C4-2B (cell line): ENCODE results near the gene KCNK15.

ENCODE experiments used
- ZFX ChIP-seq: fragments of 450-650 bp; IDR thresholded peaks from 2 replicates; pipeline ENCODE4 v1.6.1; 2017
- TF ChIP-seq, protein P1 (sequence below): fragments of 450-650 bp; conservative IDR thresholded peaks from 2 replicates; pipeline ENCODE4 v1.5.1; 2017; ENCODE audit warnings: mild to moderate bottlenecking

DNA sequence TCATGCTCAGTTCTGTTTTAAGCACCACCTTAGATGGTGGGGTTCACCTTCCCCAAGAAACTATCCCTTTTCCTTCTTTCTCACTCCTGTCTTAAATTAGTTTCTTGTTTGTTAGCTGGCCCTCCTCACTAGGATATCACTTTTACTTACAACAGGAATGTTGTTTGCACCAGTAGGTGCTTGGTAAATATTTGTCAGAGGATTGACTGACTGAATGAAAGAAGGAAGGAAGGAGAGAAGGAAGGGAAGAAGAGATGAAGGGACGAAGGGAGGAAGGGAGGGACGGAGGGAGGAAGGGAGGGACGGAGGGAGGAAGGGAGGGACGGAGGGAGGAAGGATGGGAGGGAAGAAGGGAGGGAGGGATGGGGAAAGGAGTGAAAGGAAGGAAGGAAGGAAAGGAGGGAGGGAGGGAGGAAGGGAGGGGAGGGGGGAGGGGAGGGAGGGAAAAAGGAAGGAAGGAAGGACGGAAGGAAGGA, 505 bp upstream of the KCNK15 start:
- no peak for TF ChIP-seq ZFX
- TF ChIP-seq, protein P1, sequence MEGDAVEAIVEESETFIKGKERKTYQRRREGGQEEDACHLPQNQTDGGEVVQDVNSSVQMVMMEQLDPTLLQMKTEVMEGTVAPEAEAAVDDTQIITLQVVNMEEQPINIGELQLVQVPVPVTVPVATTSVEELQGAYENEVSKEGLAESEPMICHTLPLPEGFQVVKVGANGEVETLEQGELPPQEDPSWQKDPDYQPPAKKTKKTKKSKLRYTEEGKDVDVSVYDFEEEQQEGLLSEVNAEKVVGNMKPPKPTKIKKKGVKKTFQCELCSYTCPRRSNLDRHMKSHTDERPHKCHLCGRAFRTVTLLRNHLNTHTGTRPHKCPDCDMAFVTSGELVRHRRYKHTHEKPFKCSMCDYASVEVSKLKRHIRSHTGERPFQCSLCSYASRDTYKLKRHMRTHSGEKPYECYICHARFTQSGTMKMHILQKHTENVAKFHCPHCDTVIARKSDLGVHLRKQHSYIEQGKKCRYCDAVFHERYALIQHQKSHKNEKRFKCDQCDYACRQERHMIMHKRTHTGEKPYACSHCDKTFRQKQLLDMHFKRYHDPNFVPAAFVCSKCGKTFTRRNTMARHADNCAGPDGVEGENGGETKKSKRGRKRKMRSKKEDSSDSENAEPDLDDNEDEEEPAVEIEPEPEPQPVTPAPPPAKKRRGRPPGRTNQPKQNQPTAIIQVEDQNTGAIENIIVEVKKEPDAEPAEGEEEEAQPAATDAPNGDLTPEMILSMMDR = no peak
